Measurements from ENCODE around the gene C17orf67. TPM values are rescaled to one million over a fixed set of nuclear protein-coding genes. Genes with fewer than 3 reads are reported as not detected.

C17orf67 gene
- total RNA-seq, 1 experiment from 2014 or later, result 2.9 TPM

DNA sequence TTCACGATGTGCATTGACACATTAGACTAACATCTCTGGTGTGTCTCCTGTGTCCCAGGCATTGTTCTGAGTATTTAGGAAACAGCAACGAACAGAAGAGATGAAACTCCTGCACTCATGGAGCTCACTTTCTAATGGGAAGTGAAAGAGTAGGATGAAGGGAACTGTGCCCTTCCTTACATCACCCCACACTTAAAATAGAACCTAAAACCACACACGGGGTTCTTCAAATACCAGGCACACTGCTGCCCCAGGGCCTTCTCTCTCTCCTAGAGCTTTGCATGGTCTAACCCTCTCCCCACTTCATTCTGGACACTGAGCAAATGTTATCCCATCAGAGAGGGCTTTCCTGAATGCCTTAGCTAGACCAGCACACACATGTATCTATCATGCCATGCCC lies 46.4 kb upstream of the C17orf67 start:
- no peaks in the 10 kb centered on the region for H3K4me1 ChIP-seq
- Mint-ChIP-seq H3K9me3 (ENCODE audit: unreplicated experiment) (peaks cover 11% of the 10 kb centered on the region), H3K36me3 (ENCODE audit: insufficient read depth, unreplicated experiment) (peaks cover 2% of the 10 kb centered on the region), H3K4me3 (ENCODE audit: unreplicated experiment) (no peak overlapping the region), H3K4me1 (ENCODE audit: low read depth, unreplicated experiment) (no peaks in the 10 kb centered on the region), H3K27ac (ENCODE audit: unreplicated experiment) (no peak overlapping the region), H3K27me3 (ENCODE audit: insufficient read depth, unreplicated experiment) (no peaks in the 10 kb centered on the region)
- ChIA-PET POLR2A (no interaction called here), CTCF (no interaction called here)
- intact Hi-C loops (cut with micrococcal nuclease; ENCODE audit: unreplicated experiment), result no loop called here
- H3K36me3 ChIP-seq (ENCODE audit: control insufficient read depth, insufficient read depth, low read length), result no peaks in the 10 kb centered on the region
- TF ChIP-seq, protein P1, sequence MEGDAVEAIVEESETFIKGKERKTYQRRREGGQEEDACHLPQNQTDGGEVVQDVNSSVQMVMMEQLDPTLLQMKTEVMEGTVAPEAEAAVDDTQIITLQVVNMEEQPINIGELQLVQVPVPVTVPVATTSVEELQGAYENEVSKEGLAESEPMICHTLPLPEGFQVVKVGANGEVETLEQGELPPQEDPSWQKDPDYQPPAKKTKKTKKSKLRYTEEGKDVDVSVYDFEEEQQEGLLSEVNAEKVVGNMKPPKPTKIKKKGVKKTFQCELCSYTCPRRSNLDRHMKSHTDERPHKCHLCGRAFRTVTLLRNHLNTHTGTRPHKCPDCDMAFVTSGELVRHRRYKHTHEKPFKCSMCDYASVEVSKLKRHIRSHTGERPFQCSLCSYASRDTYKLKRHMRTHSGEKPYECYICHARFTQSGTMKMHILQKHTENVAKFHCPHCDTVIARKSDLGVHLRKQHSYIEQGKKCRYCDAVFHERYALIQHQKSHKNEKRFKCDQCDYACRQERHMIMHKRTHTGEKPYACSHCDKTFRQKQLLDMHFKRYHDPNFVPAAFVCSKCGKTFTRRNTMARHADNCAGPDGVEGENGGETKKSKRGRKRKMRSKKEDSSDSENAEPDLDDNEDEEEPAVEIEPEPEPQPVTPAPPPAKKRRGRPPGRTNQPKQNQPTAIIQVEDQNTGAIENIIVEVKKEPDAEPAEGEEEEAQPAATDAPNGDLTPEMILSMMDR (IDR thresholded peaks at IDR 0.05; ENCODE audit: insufficient read depth in 1 of 2, low read depth in 1 of 2, low read length in 1 of 2, severe bottlenecking in 1 of 2, unreplicated experiment in 1 of 2), result no peak
- H3K27me3 ChIP-seq (replicated peaks; ENCODE audit: control insufficient read depth, insufficient read depth, low read length), result no peaks in the 10 kb centered on the region
- H3K9me3 ChIP-seq, result no peaks in the 10 kb centered on the region
- no peak for DNase-seq
- H3K4me3 ChIP-seq (ENCODE audit: low read depth, low read length), result no peak overlapping the region
- no TSS peak for BruUV-seq (replicated peaks)

DNA sequence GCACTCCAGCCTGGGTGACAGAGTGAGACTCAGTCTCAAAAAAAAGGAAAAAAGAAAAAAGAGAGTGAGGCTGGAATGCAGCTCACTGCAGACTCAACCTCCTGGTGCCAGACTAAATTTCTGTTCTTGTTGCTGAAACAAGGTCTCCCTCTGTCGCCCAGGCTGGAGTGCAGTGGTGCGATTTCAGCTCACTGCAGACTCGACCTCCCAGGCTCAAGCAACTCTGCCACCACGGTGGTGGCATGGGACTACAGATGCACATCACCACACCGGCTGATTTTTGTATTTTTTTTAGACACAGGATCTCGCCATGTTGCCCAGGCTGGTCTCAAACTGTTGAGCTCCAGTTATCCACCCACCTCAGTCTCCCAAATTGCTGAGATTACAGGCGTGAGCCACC lies 45.6 kb upstream of the C17orf67 start:
- peaks cover 11% of the 10 kb centered on the region for H3K9me3 Mint-ChIP-seq (ENCODE audit: unreplicated experiment)
- no peaks in the 10 kb centered on the region for H3K9me3 ChIP-seq
- H3K4me1 Mint-ChIP-seq (ENCODE audit: low read depth, unreplicated experiment), result no peaks in the 10 kb centered on the region
- DNase-seq, result no peak
- H3K4me3 ChIP-seq (ENCODE audit: low read depth, low read length), result no peak overlapping the region
- no peaks in the 10 kb centered on the region for H3K4me1 ChIP-seq
- TF ChIP-seq, protein P1 (IDR thresholded peaks at IDR 0.05; ENCODE audit: insufficient read depth in 1 of 2, low read depth in 1 of 2, low read length in 1 of 2, severe bottlenecking in 1 of 2, unreplicated experiment in 1 of 2), result no peak
- ChIA-PET POLR2A (no interaction called here), CTCF (no interaction called here)
- no TSS peak for BruUV-seq (replicated peaks)
- H3K36me3 ChIP-seq (ENCODE audit: control insufficient read depth, insufficient read depth, low read length), result no peaks in the 10 kb centered on the region
- H3K36me3 Mint-ChIP-seq (ENCODE audit: insufficient read depth, unreplicated experiment), result no peaks in the 10 kb centered on the region
- no peaks in the 10 kb centered on the region for H3K27me3 Mint-ChIP-seq (ENCODE audit: insufficient read depth, unreplicated experiment)
- H3K27me3 ChIP-seq (replicated peaks; ENCODE audit: control insufficient read depth, insufficient read depth, low read length), result no peaks in the 10 kb centered on the region
- intact Hi-C loops (cut with micrococcal nuclease; ENCODE audit: unreplicated experiment), result no loop called here
- H3K4me3 Mint-ChIP-seq (ENCODE audit: unreplicated experiment), result no peak overlapping the region
- H3K27ac Mint-ChIP-seq (ENCODE audit: unreplicated experiment), result no peak overlapping the region

DNA sequence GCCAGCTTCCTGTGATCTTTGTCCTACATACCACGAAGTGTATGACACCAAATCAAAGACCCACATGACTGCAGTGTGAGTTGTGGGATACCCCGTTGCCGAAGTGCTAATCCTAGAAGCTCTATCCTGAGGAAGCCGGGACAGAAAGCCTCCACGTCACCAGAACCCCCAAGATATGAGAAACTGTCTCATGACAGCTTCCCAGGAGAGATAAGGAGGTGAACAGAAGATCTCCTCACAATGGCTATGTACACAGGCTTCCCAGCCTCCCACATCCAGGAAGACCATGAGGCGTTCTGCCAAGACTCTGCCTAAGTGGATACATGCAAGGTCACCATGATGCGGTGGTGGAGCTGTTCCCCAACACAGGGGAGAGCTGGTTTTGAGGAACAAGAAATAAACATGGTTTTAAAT lies 43.1 kb upstream of the C17orf67 start:
- Mint-ChIP-seq H3K36me3 (ENCODE audit: insufficient read depth, unreplicated experiment) (no peaks in the 10 kb centered on the region), H3K4me3 (ENCODE audit: unreplicated experiment) (no peak overlapping the region), H3K27ac (ENCODE audit: unreplicated experiment) (no peak overlapping the region), H3K27me3 (ENCODE audit: insufficient read depth, unreplicated experiment) (no peaks in the 10 kb centered on the region), H3K9me3 (ENCODE audit: unreplicated experiment) (peaks cover 11% of the 10 kb centered on the region), H3K4me1 (ENCODE audit: low read depth, unreplicated experiment) (no peaks in the 10 kb centered on the region)
- no peaks in the 10 kb centered on the region for H3K4me1 ChIP-seq
- intact Hi-C loops (cut with micrococcal nuclease; ENCODE audit: unreplicated experiment), result no loop called here
- no peaks in the 10 kb centered on the region for H3K27me3 ChIP-seq (replicated peaks; ENCODE audit: control insufficient read depth, insufficient read depth, low read length)
- H3K4me3 ChIP-seq (ENCODE audit: low read depth, low read length), result no peak overlapping the region
- DNase-seq, result no peak
- BruUV-seq (replicated peaks), result no TSS peak
- TF ChIP-seq, protein P1 (IDR thresholded peaks at IDR 0.05; ENCODE audit: insufficient read depth in 1 of 2, low read depth in 1 of 2, low read length in 1 of 2, severe bottlenecking in 1 of 2, unreplicated experiment in 1 of 2), result no peak
- CTCF ChIA-PET, result no interaction called here
- H3K9me3 ChIP-seq, result no peaks in the 10 kb centered on the region
- no peaks in the 10 kb centered on the region for H3K36me3 ChIP-seq (ENCODE audit: control insufficient read depth, insufficient read depth, low read length)
- POLR2A ChIA-PET, result no interaction called here
